Glomerular visceral epithelial cell (primary cell): ENCODE results near the gene PRR36.
"Not testable (repeated sequence)": the region's sequence is repeated elsewhere in the genome, so short reads cannot be mapped to it uniquely, and the experiment has no call there.

ENCODE experiments used
- DNase-seq: peaks from one replicate; pipeline ENCODE4 v3.0.0-alpha.2; 2016; ENCODE audit errors: extremely low spot score

Gene PRR36

DNA sequence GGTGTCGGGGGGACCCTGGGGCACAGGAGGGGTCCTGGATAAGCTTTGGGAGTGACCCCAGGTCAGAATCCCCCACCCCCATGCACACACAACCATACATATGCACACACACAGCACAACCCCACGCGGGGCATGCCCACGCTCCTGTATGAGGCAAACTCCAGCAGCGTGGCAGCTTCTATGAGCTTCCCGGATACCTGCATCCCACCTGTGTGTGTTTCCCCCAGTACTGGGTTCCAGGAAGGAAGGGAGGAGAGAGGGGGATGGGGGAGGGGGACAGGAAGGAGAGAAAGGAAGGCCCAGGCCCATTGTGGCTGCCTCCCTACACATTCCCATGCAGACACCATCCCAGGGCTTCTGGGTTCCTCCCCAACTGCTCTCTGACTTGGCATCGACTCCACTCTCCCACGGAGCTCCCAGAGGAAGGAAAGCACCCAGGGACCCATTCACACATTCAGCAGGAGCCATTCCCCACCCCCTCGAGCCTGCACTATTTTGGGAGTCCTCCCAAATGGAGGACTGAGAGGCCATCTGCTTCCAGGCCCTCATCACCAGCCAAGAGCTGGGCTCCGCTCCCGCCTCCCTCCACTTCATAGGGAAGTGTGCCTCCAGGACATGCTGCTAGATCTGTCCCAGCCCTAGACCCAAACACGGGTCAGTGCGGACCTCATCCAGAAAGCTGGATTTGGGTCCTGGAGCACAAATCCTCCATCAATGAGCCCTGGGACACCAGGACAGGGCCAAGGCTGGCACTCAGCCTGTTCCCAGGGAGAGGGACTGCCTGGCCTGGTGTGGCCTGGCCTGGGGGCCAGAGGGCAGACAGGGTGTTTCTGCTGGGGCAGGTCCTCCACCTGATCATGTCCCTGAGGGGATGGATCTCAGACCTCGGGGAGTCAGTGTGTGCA lies 13.2 kb downstream of the PRR36 start:
- DNase-seq: no peak

GRCh38 chr19:7859831-7860713 lies 14.1 kb downstream of the PRR36 start:
- DNase-seq: no peak

GRCh38 chr19:7859087-7859486 lies 15.1 kb downstream of the PRR36 start:
- DNase-seq: not testable (repeated sequence)

DNA sequence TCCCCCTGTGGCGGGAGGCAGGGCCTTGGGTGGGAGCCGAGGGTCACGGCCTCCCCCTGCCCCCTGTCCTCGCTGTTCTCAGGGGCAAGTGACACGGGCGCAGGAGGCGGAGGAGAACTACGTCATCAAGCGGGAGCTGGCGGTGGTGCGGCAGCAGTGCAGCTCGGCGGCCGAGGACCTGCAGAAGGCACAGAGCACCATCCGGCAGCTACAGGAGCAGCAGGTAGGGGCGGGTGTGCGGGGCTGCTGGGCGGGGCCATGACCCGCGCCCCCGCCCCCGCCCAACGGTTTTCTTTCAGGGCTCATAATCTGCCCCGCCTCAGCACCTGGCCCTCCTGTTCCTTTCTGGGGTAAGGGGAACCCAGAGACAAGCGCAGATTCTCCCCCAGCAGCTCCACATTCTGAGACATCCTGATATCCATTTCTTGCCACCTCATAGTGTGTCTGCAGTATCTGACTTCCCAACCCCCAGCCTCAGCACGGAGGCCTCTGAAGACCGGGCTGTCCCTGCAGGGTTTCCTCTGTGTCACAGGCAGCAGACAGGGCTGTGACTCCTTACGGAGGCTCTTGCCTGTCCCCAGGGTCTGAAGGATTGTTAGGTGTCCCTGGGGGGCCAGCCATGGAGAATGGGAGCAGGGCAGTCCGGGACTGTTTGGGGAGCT lies 15.9 kb downstream of the PRR36 start:
- no peak for DNase-seq

- no peak for DNase-seq
Measured at GRCh38 chr19:7857727-7858108, 16.5 kb downstream of the PRR36 start.

- no peak for DNase-seq
Measured at GRCh38 chr19:7856679-7857663, 17.2 kb downstream of the PRR36 start.

DNA sequence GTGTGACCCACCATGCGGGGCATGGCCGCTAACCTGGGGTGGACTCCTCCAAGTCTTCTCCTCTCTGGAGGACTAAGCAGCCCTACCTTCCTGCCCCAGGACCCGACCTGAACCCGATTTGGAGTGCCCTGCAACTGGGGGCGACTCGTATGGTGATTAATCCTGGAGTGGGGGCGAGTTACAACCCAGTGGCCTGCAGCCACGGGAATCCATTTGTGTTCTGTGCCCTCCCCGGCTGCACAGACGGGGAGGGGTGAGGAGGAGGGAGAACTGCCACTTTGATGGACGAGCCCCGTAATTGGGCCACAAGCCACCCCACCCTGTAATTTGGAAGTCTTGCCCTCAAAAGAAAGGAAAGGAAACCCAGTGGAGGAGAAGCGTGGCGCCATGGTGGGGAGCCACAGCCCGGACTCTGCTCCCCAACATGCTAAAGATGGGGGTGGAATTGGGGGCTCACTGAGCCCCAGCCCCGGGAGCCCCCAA lies 18.0 kb downstream of the PRR36 start:
- DNase-seq: no peak

DNA sequence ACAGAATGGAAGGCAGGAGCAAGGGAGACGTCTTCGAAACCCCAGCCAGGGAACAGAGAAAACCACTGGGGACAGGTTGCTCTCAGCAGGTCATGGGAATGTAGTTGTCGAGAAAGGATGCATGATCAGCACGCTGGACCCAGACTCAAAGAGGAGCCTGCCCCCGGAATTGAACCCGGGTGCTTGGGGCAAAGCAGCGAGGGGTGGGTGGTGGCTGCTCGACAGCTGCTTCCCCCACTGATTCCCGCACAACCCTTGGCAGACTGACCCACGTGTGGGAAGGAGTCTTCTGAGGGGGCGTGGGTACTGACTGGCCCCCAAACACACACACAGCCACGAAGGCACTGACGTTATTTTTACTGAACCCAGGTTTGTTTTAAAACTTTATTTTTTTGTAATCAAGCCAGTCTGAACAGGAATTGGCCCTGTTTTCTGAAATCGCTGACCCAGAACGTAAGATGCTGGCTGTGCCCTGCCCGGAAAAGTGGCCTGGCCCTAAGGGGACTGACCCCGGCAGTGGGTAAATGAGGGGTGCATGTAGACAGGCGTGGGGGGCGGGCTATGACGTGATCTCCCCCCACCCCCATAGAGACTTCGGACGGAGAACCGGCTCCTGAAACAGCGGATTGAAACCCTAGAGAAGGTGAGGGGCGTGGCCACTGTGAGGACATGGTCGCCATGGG lies 18.6 kb downstream of the PRR36 start:
- DNase-seq: no peak

DNA sequence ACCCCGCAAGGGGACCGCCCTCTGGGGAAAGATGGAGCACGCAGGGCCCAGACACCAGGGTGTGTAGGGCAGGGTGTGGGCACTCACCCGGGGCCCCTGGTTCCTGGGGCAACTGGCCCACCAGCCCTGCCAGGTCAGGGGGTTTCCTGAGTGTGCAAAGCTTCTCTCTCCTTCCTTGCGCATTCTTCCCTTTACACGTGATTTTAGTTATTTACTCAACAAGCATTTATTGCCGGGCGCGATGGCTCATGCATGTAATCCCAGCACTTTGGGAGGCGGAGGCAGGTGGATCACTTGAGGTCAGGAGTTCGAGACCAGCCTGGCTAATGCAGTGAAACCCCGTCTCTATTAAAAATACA lies 20.4 kb downstream of the PRR36 start:
- DNase-seq: no peak

GRCh38 chr19:7852851-7853769 lies 21.1 kb downstream of the PRR36 start:
- peak; percentile 72 for DNase-seq

DNA sequence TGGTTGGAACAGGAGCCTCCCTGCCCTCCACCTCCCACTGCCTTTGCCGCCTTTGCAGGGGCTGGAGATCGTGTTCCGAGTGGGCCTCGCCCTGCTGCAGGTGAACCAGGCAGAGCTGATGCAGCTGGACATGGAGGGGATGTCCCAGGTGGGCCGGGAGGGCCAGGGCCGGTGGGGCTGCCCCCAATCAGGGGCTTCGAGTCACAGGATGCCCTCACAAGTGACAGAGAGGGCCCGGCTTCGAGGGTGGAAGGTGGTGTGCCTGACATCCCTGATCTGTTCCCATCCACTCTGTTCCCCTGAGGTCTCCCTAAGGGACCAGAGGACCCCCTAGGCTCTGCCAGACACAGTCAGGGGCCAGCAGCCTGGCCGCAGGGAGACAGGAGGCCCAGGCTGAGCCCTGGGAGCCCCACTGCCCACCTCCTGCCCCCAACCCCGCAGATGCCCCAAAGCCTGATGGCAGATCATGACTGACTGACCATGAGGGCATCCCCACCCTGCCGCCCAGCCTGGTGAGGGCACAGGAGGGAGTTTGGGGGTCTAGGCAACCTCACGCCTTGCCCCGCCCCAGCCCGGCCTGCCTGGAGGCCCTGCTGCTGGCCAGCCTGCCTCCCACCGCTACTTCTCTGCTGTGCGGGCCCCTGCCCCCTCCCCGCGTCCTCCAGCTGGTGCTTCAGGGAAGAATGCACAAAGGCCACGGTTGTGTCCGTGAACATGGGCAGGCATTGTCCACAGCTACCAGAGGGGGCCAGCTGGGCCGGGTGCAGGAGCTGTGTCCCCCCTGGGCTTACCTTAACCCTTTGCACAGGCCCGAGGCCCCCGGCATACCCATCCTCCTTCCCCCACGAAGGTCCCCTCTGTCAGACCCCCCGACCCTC lies 22.3 kb downstream of the PRR36 start:
- DNase-seq: no peak

GRCh38 chr19:7850945-7851622 lies 23.1 kb downstream of the PRR36 start:
- no peak for DNase-seq

- no peak for DNase-seq
Measured at GRCh38 chr19:7850000-7850813, 24.0 kb downstream of the PRR36 start.

GRCh38 chr19:7849631-7849999 lies 24.6 kb downstream of the PRR36 start:
- DNase-seq: no peak

DNA sequence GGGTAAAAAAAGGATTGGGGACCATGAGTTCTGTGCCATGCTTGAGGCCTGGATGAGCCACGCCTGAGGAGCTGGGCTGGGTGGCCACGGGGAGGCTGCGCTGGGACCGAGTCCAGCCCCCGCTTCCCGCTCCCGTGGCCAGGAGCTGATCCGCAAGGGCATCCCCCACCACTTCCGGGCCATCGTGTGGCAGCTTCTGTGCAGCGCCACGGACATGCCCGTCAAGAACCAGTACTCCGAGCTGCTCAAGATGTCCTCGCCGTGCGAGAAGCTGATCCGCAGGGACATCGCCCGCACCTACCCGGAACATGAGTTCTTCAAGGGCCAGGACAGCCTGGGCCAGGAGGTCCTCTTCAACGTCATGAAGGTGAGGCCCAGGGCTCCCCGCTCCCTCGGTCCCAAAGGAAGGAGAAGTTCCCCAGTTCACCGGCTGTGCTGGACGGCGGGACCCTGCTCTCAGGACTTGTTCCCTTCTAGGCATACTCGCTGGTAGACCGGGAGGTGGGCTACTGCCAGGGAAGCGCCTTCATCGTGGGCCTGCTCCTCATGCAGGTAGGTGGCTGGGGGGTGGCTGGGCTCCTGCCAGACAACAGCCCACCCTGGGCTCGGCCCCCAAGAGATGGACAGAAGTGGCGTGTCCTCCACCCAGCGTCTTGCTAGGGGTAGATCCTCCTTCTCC lies 25.3 kb downstream of the PRR36 start:
- no peak for DNase-seq

DNA sequence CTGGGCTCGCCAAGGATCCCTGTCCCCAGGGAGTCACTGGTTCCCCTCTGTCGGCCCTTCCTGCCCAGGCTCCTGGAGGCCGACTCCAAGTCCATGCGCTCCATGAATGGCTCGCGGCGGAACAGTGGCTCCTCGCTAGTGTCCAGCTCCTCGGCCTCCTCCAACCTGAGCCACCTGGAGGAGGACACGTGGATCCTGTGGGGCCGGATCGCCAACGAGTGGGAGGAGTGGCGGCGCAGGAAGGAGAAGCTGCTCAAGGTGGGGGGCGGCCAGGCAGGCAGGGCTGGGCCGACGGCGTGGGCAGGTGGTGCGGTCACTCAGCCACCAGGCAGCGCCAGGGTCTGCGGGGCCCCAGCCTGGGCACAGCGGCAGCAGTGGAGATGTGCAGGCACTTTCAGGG lies 26.5 kb downstream of the PRR36 start:
- DNase-seq: no peak
